C1 segment of cervical spinal cord (tissue), 14 donors: ENCODE results near the gene TREM2.
"Not testable (repeated sequence)": the region's sequence is repeated elsewhere in the genome, so short reads cannot be mapped to it uniquely, and the experiment has no call there.

Experiments used
- DNase-seq, 14 donors: peaks; one replicate each; lab custom pipeline; 2025; lab: John Stamatoyannopoulos, UW

Gene TREM2

DNA sequence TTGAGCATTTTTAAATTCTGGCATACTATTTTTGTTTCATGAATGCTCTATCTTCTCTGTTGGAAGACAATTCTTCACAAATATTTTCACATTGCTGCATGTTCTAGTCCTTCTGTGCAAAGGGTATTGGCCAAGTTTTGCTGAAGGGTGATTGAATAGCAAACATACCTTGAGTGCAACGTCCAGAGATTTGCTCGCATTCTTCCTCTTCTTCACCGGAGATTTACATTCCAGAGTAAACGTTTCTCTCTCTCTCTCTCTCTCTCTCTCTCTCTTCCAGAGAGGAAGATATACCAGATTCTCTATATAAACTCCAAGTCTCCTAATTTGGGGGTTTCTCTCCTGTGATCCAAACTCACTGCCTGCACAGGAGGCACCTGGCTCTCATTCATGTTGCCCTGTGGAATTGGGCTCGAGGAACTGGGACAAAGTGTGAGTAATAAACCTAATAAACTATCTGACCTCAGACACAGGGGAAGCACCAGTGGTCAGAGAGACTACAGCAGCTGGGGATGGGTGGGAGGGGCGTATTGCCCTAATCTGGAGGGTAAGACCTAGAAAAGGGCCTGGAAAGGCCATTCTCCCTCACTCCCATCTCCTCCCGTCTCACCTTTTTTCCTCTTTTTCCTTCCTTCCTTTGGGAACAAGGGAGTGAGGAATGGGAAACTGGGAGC is 7.6 kb downstream of the TREM2 start:
- no peak for DNase-seq

DNA sequence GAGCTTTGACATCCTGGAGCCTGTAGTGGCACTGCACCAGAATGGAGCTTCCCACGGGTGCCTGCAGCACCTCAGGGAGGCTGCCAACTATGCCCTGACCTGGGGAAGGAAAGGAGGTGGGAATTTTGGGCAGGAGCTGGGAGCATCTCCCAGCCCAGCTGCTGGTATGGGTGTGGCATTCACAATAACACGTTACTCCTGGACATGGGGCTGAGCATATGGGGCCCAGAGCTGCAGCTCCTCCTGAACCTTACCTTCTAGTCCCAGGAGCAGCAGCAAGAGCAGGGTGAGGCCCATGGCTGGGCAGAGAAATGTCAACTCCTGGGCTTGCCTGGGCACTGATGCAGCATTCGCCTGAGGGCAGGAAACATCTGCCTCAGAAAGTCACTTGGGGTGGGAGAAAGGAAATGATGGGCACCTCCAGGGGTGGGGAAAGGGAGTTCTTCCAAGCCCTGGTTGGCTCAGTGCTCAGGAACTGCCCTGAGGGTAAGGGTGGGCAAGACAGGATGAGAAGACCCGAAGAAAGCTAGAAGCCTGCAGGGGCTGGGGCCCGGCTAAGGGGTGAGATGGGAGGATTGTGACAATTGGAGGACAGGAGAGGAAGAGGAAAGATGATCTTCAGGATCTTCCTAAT is 8.8 kb downstream of the TREM2 start, which contains the start of gene TREML1:
Gene TREML1, minus strand, starts transcription at position 356 of the 634 bp plus-strand sequence. Its CDS starts 59 bp downstream, at position 297.
- no peak for DNase-seq

DNA sequence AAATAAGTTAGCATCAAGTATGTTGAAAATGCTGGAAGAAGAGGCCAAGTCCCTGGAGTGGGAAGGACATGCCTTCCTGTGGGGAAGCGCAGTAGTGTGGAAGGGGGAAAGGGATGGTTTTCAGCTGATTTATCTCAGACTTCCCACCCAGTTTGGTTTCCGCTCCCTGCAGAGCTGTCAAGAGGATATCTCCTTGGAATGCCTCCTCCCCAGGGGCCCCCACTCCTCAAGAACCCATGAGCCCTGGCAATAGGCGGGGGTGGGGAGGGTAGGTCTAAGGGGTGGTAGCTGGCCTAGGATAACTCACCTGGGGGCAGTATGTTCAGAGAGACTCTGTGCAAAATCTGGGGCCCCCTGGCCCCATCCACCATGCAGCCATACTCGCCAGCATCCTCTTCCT is 9.5 kb downstream of the TREM2 start:
- no peak for DNase-seq

DNA sequence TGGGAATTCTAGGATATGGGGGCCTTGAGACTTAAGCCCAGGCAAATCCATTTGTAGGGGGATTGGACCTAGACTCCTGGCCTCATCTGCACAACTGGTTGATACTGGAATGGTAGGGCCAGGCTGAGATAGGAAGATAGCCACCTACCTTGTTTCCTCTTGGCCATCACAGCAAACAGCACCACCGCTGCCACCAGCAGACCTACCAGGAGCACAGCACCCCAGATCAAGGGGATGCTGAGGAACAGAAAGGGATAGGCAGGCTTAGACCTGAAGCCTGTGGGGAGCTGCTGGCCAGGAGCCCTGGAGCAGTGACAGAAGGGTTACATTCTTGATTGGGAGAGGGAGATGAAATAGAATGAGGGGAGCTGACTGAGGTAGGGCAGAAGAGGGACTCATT is 12.2 kb downstream of the TREM2 start:
- DNase-seq, result no peak

DNA sequence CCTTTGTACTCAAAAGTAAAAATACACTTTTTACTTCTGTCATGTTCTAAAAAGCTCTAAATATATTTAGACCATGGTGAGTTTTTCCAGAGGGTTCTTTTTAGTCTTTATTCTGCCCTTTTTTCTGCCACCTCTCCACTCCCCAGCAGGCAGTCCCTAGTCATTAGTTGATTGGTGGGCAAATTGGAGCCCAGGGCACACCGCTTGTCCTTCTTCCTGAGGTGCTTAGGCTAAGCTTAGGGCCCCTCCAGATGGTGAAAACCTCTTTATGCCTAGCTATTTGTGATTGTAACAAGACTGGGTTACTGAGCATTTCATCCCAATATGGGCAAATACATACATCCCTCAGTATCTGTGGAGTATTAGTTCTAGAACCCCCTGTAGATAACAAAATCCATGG is 15.0 kb downstream of the TREM2 start:
- no peak for DNase-seq

DNA sequence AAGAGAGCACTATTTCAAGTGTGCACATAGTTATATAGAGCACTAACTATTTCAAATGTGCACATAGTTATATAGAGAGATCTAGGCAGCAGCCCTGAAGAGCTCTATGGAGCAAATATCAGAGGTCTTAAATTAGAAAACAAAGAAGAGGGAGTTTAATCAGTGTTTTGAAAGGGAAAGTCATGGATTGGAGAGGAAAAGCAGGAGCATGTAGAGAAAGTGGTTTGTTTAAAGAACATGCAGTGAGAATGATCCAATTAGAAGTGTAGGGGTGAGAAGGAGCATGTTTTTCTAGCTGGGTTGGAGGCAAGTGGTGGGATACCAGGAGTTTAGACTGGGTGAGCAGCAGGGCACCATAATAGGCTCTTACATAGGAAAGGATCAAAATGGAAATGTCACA is 26.0 kb downstream of the TREM2 start:
- no peak for DNase-seq

DNA sequence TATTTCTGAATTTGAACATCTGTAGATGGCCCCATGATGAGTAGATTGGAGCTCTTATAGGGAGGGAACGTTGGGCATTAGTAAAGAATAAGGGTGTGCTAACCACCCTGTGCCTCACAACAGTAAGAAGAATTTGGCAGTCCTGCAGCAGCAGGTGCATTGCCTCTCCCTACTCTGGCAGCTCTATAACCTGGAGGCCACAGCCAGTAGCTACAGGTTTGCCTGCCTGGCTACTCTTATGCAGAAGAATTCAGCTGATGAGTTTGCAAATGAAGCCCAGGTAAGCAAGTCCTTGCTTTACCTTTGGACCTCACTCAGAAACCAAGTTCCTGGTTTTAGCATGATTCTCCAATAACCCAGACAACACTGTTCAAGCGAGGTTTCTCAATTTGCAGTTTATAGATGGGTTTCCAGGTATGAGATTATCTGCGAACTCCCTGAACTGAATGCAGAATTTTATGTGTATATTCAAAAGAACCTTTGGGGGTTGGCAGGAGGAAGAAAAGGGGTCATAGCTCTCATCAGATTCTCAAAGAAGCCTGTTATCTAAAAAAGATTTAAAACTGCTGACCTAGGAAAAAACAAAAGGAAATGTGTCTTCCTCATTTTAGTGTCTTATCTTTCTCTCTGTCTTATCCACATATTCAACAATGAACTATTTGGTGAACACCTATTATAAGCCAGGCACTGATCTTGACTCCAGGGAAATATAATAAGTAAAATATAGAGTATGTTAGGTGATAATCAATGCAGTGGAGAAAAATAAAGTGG is 27.7 kb downstream of the TREM2 start:
- no peak for DNase-seq

DNA sequence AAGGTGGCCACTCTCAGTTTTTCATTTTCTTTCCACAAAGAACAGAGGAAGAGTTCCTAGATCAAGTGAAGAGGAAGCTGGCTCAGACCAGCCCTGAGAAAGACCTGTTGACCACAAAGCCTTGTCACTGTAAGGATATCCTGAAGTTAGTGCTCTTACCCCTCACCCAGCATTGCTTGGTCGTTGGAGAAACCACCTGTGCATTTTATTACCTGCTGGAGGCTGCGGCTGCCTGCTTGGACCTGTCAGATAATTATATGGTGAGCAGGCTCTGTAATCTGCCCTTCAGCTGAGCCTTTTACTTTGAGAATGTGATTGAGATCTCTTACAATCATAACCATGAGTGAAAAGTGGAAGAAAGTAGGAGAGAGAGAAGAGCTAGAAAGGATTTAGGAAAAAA is 30.7 kb downstream of the TREM2 start:
- no peak for DNase-seq

DNA sequence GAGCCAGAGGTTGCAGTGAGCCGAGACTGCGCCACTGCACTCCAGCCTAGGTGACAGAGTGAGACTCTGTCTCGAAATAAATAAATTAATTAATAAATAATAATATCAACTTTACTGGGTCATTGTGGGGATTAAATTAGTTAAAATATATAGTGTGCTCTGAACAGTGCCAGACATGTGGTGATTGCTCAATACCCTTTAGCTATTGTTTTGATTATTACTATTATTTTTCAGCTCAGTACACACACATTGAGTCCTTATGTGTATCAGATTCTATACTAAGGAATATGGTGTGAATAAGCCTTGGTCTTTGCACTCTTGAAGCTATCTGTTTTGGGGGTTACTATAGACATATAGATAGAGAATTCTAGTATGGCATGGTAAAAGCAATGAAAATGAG is 37.6 kb downstream of the TREM2 start:
- no peak for DNase-seq

DNA sequence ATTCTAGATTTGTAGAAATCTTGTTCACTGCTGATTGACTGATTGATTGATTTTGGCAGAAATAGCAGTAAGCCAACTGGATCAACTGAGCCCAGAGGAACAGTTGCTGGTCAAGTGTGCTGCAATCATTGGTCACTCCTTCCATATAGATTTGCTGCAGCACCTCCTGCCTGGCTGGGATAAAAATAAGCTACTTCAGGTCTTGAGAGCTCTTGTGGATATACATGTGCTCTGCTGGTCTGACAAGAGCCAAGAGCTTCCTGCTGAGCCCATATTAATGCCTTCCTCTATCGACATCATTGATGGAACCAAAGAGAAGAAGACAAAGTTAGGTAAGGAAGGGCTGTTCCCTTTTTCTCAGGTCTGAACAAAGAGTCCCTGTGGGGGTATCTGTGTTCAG is 40.0 kb downstream of the TREM2 start:
- DNase-seq, result no peak

DNA sequence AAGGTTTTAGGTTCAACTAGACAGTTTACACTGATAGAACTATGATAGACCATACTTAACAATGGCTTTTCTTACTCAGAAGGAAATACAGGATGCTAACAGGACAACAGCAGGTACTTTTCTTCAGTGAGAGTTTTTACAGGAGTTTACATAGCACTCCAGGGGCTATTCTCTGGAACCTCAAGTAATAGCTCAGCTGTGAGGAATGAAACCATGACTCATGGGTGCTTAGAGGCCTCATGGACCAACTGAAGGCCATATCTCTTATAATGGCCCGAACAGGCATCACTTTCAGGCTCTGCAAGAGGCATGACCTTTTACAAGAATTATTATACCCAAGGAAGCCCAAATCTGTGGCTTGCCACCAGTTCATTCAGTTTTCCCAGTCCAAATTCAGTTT is 40.5 kb downstream of the TREM2 start:
- DNase-seq, result no peak

DNA sequence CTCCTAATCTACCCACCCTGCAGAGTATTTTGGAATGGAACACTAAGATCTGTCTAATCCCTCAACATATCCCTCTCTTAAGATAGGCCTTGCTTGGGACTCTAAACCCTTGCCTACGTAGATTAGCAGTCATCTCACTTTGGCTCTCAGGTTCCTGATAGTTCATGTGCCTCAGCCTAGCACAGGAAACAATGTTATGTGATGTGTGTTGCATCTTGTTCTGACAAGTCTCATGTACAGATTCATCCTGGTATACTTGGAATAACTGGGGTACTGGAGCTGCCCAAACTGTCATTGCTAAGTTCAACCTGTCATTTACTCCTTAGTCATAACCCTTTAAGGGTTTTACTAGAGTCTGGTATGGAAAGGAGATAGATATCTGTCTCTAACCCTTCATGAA is 42.9 kb downstream of the TREM2 start:
- no peak for DNase-seq

DNA sequence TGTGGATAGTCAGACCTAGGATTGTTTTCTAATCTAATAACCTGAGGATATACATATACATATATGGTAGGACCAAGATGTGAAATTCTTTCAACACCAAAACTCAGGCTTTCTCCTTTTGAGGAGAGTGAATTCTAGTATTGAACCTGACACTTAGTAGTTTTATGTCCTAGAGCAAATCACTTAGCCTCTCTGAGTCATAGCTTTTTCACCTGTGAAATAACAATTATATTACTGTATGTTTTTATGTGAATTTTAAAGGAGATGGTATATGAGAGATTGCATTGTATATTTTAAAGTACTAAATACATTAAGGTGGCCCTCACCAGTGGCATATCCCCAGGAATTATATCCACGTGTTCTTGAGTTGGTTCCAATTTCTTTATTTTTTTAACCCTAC is 43.4 kb downstream of the TREM2 start:
- DNase-seq, result no peak

DNA sequence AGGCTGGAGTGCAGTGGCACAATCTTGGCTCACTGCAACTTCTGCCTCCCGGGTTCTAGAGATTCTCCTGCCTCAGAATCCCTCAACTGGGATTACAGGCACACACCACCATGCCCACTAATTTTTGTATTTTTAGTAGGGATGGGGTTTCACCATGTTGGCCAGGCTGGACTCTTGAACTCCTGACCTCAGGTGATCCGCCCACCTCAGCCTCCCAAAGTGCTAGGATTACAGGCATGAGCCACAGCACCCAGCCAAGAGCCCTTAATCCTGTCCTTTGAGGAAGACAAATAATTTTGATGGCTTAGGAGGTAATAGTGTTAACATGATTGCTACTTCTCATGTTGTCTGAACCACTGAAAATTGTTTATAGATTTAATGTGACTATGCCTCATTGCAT is 47.9 kb downstream of the TREM2 start:
- not testable (repeated sequence) for DNase-seq

DNA sequence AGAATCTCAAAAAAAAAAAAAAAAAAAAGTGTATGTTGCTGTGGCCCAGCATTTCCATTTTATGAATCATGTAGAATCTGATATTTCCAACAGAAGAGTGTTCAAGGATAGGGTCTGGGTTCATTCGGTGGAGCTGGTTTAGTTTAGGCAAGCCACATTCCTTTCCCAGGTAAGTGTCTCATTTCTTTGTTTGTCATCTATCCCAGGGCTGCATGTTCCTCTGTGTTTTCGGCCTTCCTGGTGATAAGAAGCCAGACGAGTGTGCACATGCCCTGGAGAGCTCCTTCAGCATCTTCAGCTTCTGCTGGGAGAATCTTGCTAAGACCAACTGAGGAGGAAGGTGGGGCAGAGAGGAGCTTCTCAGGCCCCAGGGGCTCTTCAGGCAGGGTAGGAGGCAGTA is 51.9 kb downstream of the TREM2 start:
- no peak for DNase-seq
